ENCODE results near the gene FOLR2.
"Not testable (repeated sequence)": the region's sequence is repeated elsewhere in the genome, so short reads cannot be mapped to it uniquely, and the experiment has no call there.

Gene FOLR2

GRCh38 chr11:72240461-72241290 is 24.1 kb downstream of the FOLR2 start:
- DNase-seq (ENCODE audit: low spot score) = no peak

- DNase-seq (ENCODE audit: low spot score) = no peak
Measured at GRCh38 chr11:72241291-72241781, 24.7 kb downstream of the FOLR2 start.

- no peak for DNase-seq (ENCODE audit: low spot score)
Measured at GRCh38 chr11:72242141-72242540, 25.5 kb downstream of the FOLR2 start.

GRCh38 chr11:72243173-72244059 is 26.8 kb downstream of the FOLR2 start:
- DNase-seq (ENCODE audit: low spot score) = no peak

GRCh38 chr11:72244060-72244360 is 27.4 kb downstream of the FOLR2 start, which contains the start of gene PHOX2A:
TSS of gene PHOX2A (minus strand) at chr11:72244176. CDS start at chr11:72244004, 172 bp downstream.
- no peak for DNase-seq (ENCODE audit: low spot score)

GRCh38 chr11:72244361-72245262 is 28.0 kb downstream of the FOLR2 start:
- DNase-seq (ENCODE audit: low spot score) = no peak

- no peak for DNase-seq (ENCODE audit: low spot score)
Measured at GRCh38 chr11:72245263-72245816, 28.7 kb downstream of the FOLR2 start.

GRCh38 chr11:72247584-72247983 is 31.0 kb downstream of the FOLR2 start:
- DNase-seq (ENCODE audit: low spot score) = no peak

- DNase-seq (ENCODE audit: low spot score) = no peak
Measured at GRCh38 chr11:72249961-72250360, 33.4 kb downstream of the FOLR2 start.

GRCh38 chr11:72250661-72251464 is 34.3 kb downstream of the FOLR2 start:
- no peak for DNase-seq (ENCODE audit: low spot score)

GRCh38 chr11:72251614-72252013 is 35.0 kb downstream of the FOLR2 start:
- DNase-seq (ENCODE audit: low spot score) = no peak

GRCh38 chr11:72253392-72253791 is 36.8 kb downstream of the FOLR2 start:
- no peak for DNase-seq (ENCODE audit: low spot score)

- no peak for DNase-seq (ENCODE audit: low spot score)
Measured at GRCh38 chr11:72254299-72254993, 37.9 kb downstream of the FOLR2 start.

GRCh38 chr11:72257570-72257969 is 41.0 kb downstream of the FOLR2 start:
- DNase-seq (ENCODE audit: low spot score) = no peak

- DNase-seq (ENCODE audit: low spot score) = no peak
Measured at GRCh38 chr11:72259490-72259889, 42.9 kb downstream of the FOLR2 start.

- no peak for DNase-seq (ENCODE audit: low spot score)
Measured at GRCh38 chr11:72260574-72260973, 44.0 kb downstream of the FOLR2 start.

- DNase-seq (ENCODE audit: low spot score) = no peak
Measured at GRCh38 chr11:72263361-72263760, 46.8 kb downstream of the FOLR2 start.

- no peak for DNase-seq (ENCODE audit: low spot score)
Measured at GRCh38 chr11:72265951-72266350, 49.4 kb downstream of the FOLR2 start.

GRCh38 chr11:72266960-72267359 is 50.4 kb downstream of the FOLR2 start:
- not testable (repeated sequence) for DNase-seq (ENCODE audit: low spot score)
